Osteoblast (primary cell): Measurements from ENCODE around the gene KLHDC10. TPM values are rescaled to one million over a fixed set of nuclear protein-coding genes. Genes with fewer than 3 reads are reported as not detected.
A peak's percentile ranks its signal among the peaks of the same experiment; 100 is the strongest.

Source experiments
- DNase-seq: peaks from one replicate; pipeline ENCODE4 v3.0.0; 2011; ENCODE audit warnings: low spot score, mixed read lengths; ENCODE audit not compliant: insufficient read length; ENCODE audit errors: missing footprints
- H2AFZ ChIP-seq: 2 replicates; pipeline ENCODE4 v1.6.0; 2011; ENCODE audit warnings: mild to moderate bottlenecking, low read length
- H3K27ac ChIP-seq: 2 replicates; pipeline ENCODE4 v1.5.1; 2011; ENCODE audit warnings: mild to moderate bottlenecking, low read depth, low read length, moderate library complexity
- H3K27me3 ChIP-seq: 2 replicates; pipeline ENCODE4 v1.6.0; 2012; ENCODE audit warnings: mild to moderate bottlenecking, control low read depth, inconsistent platforms, low read length, moderate library complexity; ENCODE audit not compliant: insufficient read depth
- H3K36me3 ChIP-seq: 2 replicates; pipeline ENCODE4 v1.5.1; 2011; ENCODE audit warnings: mild to moderate bottlenecking, low read length, control low read depth, moderate library complexity; ENCODE audit not compliant: insufficient read depth
- H3K4me1 ChIP-seq: 2 replicates; pipeline ENCODE4 v1.5.1; 2011; ENCODE audit warnings: mild to moderate bottlenecking, low read length, control low read depth, moderate library complexity; ENCODE audit not compliant: insufficient read depth
- H3K4me2 ChIP-seq: 2 replicates; pipeline ENCODE4 v1.6.0; 2011; ENCODE audit warnings: mild to moderate bottlenecking, low read length; ENCODE audit not compliant: insufficient read depth
- H3K4me3 ChIP-seq: fragments of 200-600 bp; sonication (generic); 3 replicates; pipeline ENCODE4 v1.5.1; 2012; ENCODE audit warnings: mild to moderate bottlenecking, low read length, inconsistent platforms; ENCODE audit not compliant: insufficient read depth
- H3K79me2 ChIP-seq: 2 replicates; pipeline ENCODE4 v1.6.0; 2012; ENCODE audit warnings: mild to moderate bottlenecking, low read length, control low read depth, inconsistent platforms; ENCODE audit not compliant: insufficient read depth
- H3K9me3 ChIP-seq: 2 replicates; pipeline ENCODE4 v1.5.1; 2011; ENCODE audit warnings: low read depth, low read length, control low read depth
- H4K20me1 ChIP-seq: 2 replicates; pipeline ENCODE4 v1.6.0; 2012; ENCODE audit warnings: mild to moderate bottlenecking, low read length, control low read depth; ENCODE audit not compliant: insufficient read depth
- CTCF ChIP-seq: IDR thresholded peaks from 2 replicates; pipeline ENCODE4 v1.5.1; 2011; ENCODE audit warnings: mild to moderate bottlenecking, low read depth, low read length, moderate library complexity; ENCODE audit errors: extremely low read depth
- total RNA-seq: library from RNA; depleted of rRNA; stranded (reverse); fragments of >200 nt; gene quantifications from 2 replicates; pipeline ENCODE4 v1.2.3, GENCODE V29; 2012

KLHDC10 gene
- total RNA-seq, 1 donor = 32.6 TPM

DNA sequence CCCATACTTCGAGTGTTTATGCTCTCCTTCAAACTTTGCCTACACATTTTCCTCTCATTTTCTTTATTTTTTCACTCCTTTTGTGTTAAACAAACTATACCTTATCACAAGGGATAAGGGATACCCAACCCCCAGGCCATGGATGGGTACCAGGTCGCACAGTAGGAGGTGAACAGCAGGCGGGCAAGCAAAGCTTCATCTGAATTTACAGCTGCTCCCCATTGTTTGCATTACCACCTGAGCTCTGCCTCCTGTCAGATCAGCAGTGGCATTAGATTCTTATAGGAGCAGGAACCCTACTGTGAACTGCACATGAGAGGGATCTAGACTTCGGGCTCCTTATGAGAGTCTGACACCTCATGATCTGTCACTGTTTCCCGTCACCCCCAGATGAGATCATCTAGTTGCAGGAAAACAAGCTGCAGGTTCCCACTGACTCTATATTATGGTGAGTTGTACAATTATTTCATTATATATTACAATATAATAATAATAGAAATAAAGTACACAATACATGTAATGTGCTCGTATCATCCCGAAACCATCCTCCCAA is 47.6 kb upstream of the KLHDC10 start:
- H3K79me2 ChIP-seq = no peaks in the 10 kb centered on the region
- no peaks in the 10 kb centered on the region for H4K20me1 ChIP-seq
- no peak overlapping the region for H3K27ac ChIP-seq
- H3K36me3 ChIP-seq = peaks cover 73% of the 10 kb centered on the region
- DNase-seq = no peak
- no peak overlapping the region for H3K4me2 ChIP-seq
- H3K4me3 ChIP-seq = no peak overlapping the region
- H3K4me1 ChIP-seq = peaks cover 9% of the 10 kb centered on the region
- no peaks in the 10 kb centered on the region for H3K9me3 ChIP-seq
- H3K27me3 ChIP-seq = no peaks in the 10 kb centered on the region
- no peak for TF ChIP-seq CTCF
- no peak overlapping the region for H2AFZ ChIP-seq

GRCh38 chr7:130024390-130024789 is 45.9 kb upstream of the KLHDC10 start:
- Histone ChIP-seq H3K4me2 (no peak overlapping the region), H3K9me3 (no peaks in the 10 kb centered on the region), H3K27ac (peak overlapping the region; percentile 0), H3K27me3 (no peaks in the 10 kb centered on the region), H4K20me1 (no peaks in the 10 kb centered on the region), H3K36me3 (peaks cover 70% of the 10 kb centered on the region), H3K79me2 (no peaks in the 10 kb centered on the region), H3K4me3 (no peak overlapping the region), H2AFZ (no peak overlapping the region), H3K4me1 (peaks cover 9% of the 10 kb centered on the region)
- no peak for DNase-seq
- no peak for TF ChIP-seq CTCF

DNA sequence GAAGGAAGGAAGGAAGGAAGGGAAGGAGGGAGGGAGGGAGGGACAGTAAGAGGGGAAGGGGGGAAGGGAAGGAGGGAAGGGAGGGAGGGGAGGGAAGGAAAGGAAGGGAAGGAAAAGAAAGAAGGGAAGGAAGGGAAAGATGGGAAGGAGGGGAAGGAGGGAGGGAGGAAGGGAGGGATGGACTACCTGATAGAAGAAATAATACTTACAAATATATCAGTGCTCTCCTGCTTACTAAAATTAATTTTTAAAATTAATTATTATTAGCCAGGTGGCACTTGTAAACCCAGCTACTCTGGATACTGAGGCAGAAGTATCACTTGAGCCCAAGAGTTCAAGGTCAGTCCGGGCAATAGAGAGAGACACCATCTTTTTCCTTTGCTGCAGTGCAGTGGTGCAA is 37.6 kb upstream of the KLHDC10 start:
- Histone ChIP-seq H3K27me3 (no peaks in the 10 kb centered on the region), H2AFZ (no peak overlapping the region), H3K27ac (no peak overlapping the region), H3K4me1 (no peaks in the 10 kb centered on the region), H3K79me2 (no peaks in the 10 kb centered on the region), H3K4me3 (no peak overlapping the region), H3K9me3 (no peaks in the 10 kb centered on the region), H3K4me2 (no peak overlapping the region), H4K20me1 (no peaks in the 10 kb centered on the region), H3K36me3 (peaks cover 37% of the 10 kb centered on the region)
- no peak for TF ChIP-seq CTCF
- DNase-seq = no peak

- H3K79me2 ChIP-seq = no peaks in the 10 kb centered on the region
- no peaks in the 10 kb centered on the region for H4K20me1 ChIP-seq
- H2AFZ ChIP-seq = no peak overlapping the region
- H3K27ac ChIP-seq = no peak overlapping the region
- peak; percentile 46 for TF ChIP-seq CTCF
- H3K9me3 ChIP-seq = no peaks in the 10 kb centered on the region
- no peaks in the 10 kb centered on the region for H3K4me1 ChIP-seq
- no peak overlapping the region for H3K4me3 ChIP-seq
- H3K36me3 ChIP-seq = peaks cover 51% of the 10 kb centered on the region
- peak; percentile 79 for DNase-seq
- no peak overlapping the region for H3K4me2 ChIP-seq
- no peaks in the 10 kb centered on the region for H3K27me3 ChIP-seq
Observed at GRCh38 chr7:130037703-130038102, 32.6 kb upstream of the KLHDC10 start.
